A549 (cell line): ENCODE measurements around the gene IL1B. TPM values are rescaled to one million over a fixed set of nuclear protein-coding genes. Genes with fewer than 3 reads are reported as not detected.

Source experiments
- ATAC-seq, 2 experiments: fragments of 200-7000 bp in 1 of 2; fragments of >200 bp in 1 of 2; cut with Nextera tagmentation in 1 of 2; cut with Tn5 transposase in 1 of 2; 3 replicates each; pipeline versions ENCODE4 v1.8.0 to v1.9.1; 2018 to 2020; ENCODE audit warnings: mild to moderate bottlenecking in 1 of 2, moderate library complexity in 1 of 2
- CTCF ChIA-PET: fragments of 300-600 bp; sonication (Branson Sonifier 250); formaldehyde crosslinking; extraction: SDS; loops from one replicate; lab custom pipeline; 2021; ENCODE audit warnings: antibody characterized with exemption, inconsistent platforms; lab: Yijun Ruan, JAX
- POLR2A ChIA-PET: fragments of 350-600 bp; formaldehyde crosslinking; extraction: SDS; loops from one replicate; lab custom pipeline; 2021; ENCODE audit warnings: antibody characterized with exemption, inconsistent platforms; lab: Yijun Ruan, JAX
- DNase-seq, 2 experiments: peaks; one replicate each; pipeline versions ENCODE4 v3.0.0 to v3.0.0-alpha.2; 2011 to 2016; ENCODE audit warnings: low read depth in 1 of 2, low spot score in 1 of 2
- FAIRE-seq: peaks from 2 replicates; lab custom pipeline; 2011; peaks lifted over from hg19 to GRCh38; lab: Jason Lieb, UNC
- H3K27ac ChIP-seq, 2 experiments: fragments of >200 bp; sonication (Bioruptor Twin); formaldehyde crosslinking; 3 replicates each; pipeline ENCODE4 v1.5.1; 2016 to 2017
- H3K4me1 ChIP-seq: fragments of >200 bp; sonication (Bioruptor Twin); formaldehyde crosslinking; 3 replicates; pipeline ENCODE4 v1.6.1; 2016
- H3K4me2 ChIP-seq: fragments of >200 bp; sonication (Bioruptor Twin); formaldehyde crosslinking; 3 replicates; pipeline ENCODE4 v1.6.1; 2016
- H3K4me3 ChIP-seq: fragments of >200 bp; sonication (Bioruptor Twin); formaldehyde crosslinking; 3 replicates; pipeline ENCODE4 v1.5.1; 2016
- H3K9me3 ChIP-seq: fragments of >200 bp; sonication (Bioruptor Twin); formaldehyde crosslinking; 3 replicates; pipeline ENCODE4 v1.6.1; 2016
- CBX2 ChIP-seq: fragments of 200-600 bp; sonication (generic); IDR thresholded peaks from 2 replicates; pipeline ENCODE4 v1.6.1; 2016; ENCODE audit warnings: low read depth, mild to moderate bottlenecking, borderline replicate concordance
- CEBPB ChIP-seq, 2 experiments: fragments of >200 bp in 1 of 2; sonication (Bioruptor Twin) in 1 of 2; formaldehyde crosslinking in 1 of 2; IDR thresholded peaks; 2 replicates each; pipeline ENCODE4 v1.6.1; 2012 to 2016
- EHMT2 ChIP-seq: fragments of 200-600 bp; sonication (generic); IDR thresholded peaks from 2 replicates; pipeline ENCODE4 v1.6.1; 2016; ENCODE audit warnings: antibody characterized with exemption, low read depth, mild to moderate bottlenecking, moderate library complexity
- FOSL2 ChIP-seq, 2 experiments: fragments of 450-650 bp in 1 of 2; fragments of >200 bp in 1 of 2; sonication (Bioruptor Twin) in 1 of 2; formaldehyde crosslinking; IDR thresholded peaks; 2 replicates each; pipeline versions ENCODE4 v1.5.0 to v1.6.1; 2016 to 2020; ENCODE audit warnings: mild to moderate bottlenecking in 1 of 2, moderate library complexity in 1 of 2
- HEYL ChIP-seq: fragments of 250-450 bp; sonication (Bioruptor Pico); IDR thresholded peaks from 2 replicates; pipeline ENCODE4 v1.8.0; 2021; ENCODE audit warnings: mild to moderate bottlenecking, moderate library complexity
- JUN ChIP-seq, 2 experiments: fragments of >200 bp; sonication (Bioruptor Twin); formaldehyde crosslinking; IDR thresholded peaks; 2 replicates in 1 of 2; 3 replicates in 1 of 2; pipeline ENCODE4 v1.6.1; 2016 to 2017
- MAFK ChIP-seq: fragments of 450-650 bp; IDR thresholded peaks from 2 replicates; pipeline ENCODE4 v1.6.1; 2014; ENCODE audit not compliant: partially characterized antibody
- MAZ ChIP-seq: fragments of 150-350 bp; IDR thresholded peaks from 2 replicates; pipeline ENCODE4 v1.6.1; 2014; ENCODE audit warnings: antibody characterized with exemption, low read depth, low read length, borderline replicate concordance
- MYC ChIP-seq: IDR thresholded peaks from 2 replicates; pipeline ENCODE4 v1.6.1; 2012; ENCODE audit warnings: mild to moderate bottlenecking, inconsistent platforms, low read length, improper control_type of control experiment, borderline replicate concordance
- NR3C1 ChIP-seq: fragments of >200 bp; sonication (Bioruptor Twin); formaldehyde crosslinking; IDR thresholded peaks from 3 replicates; pipeline ENCODE4 v1.6.1; 2017
- PHF8 ChIP-seq: fragments of 200-600 bp; sonication (generic); IDR thresholded peaks from 2 replicates; pipeline ENCODE4 v1.6.1; 2016; ENCODE audit warnings: low read depth, mild to moderate bottlenecking, antibody characterized with exemption, moderate library complexity, borderline replicate concordance
- POLR2AphosphoS2 ChIP-seq: conservative IDR thresholded peaks from 2 replicates; pipeline ENCODE4 v1.6.1; 2012; ENCODE audit warnings: low read length, improper control_type of control experiment, inconsistent platforms
- RAD21 ChIP-seq, 2 experiments: fragments of >200 bp in 1 of 2; sonication (Bioruptor Twin) in 1 of 2; formaldehyde crosslinking in 1 of 2; IDR thresholded peaks in 1 of 2; conservative IDR thresholded peaks in 1 of 2; 2 replicates in 1 of 2; 3 replicates in 1 of 2; pipeline ENCODE4 v1.6.1; 2012 to 2018; ENCODE audit warnings: inconsistent platforms in 1 of 2
- RARB ChIP-seq: fragments of 250-450 bp; sonication (Bioruptor Pico); IDR thresholded peaks from 2 replicates; pipeline ENCODE4 v1.8.0; 2021; ENCODE audit warnings: mild to moderate bottlenecking, moderate library complexity
- TP53 ChIP-seq: fragments of 250-450 bp; sonication (Bioruptor Pico); IDR thresholded peaks from 2 replicates; pipeline ENCODE4 v1.5.0; 2021; ENCODE audit warnings: mild to moderate bottlenecking, moderate library complexity
- ZFP36 ChIP-seq: fragments of 450-650 bp; IDR thresholded peaks from 2 replicates; pipeline ENCODE4 v1.6.1; 2014; ENCODE audit warnings: borderline replicate concordance; ENCODE audit not compliant: partially characterized antibody
- WGBS: methylation state at CpG from one replicate; pipeline ENCODE4 v1.1.6; 2017; ENCODE audit errors: missing lambda C conversion rate; 5-methylcytosine and 5-hydroxymethylcytosine counted together
- polyA plus RNA-seq, 4 experiments: library from polyadenylated mRNA; depleted of rRNA in 3 of 4; stranded (reverse); fragments of >200 nt; fragmentation: RNase III in 1 of 4; extraction: RNeasy Plus Mini Kit Qiagen cat#74134 plus additional on column Dnase treatment in 1 of 4; gene quantifications; 2 replicates in 3 of 4; 3 replicates in 1 of 4; pipeline ENCODE4 v1.2.3, GENCODE V29; 2011 to 2017
- TF ChIP-seq, protein P1 (sequence below): IDR thresholded peaks from 2 replicates; pipeline ENCODE4 v1.6.1; 2012
- TF ChIP-seq, protein P2 (sequence below): fragments of 450-650 bp; IDR thresholded peaks from 2 replicates; pipeline ENCODE4 v1.6.1; 2014; ENCODE audit warnings: antibody characterized with exemption
- TF ChIP-seq, protein P3 (sequence below): fragments of 250-450 bp; sonication (Bioruptor Pico); IDR thresholded peaks from 2 replicates; pipeline ENCODE4 v1.5.0; 2021; ENCODE audit warnings: mild to moderate bottlenecking, moderate library complexity, borderline replicate concordance
- TF ChIP-seq, protein P4 (sequence below): fragments of >200 bp; sonication (Bioruptor Twin); formaldehyde crosslinking; IDR thresholded peaks from 3 replicates; pipeline ENCODE4 v1.6.1; 2016
- TF ChIP-seq, protein P5 (sequence below): fragments of >200 bp; sonication (Bioruptor Twin); formaldehyde crosslinking; IDR thresholded peaks from 3 replicates; pipeline ENCODE4 v1.5.1; 2016
- TF ChIP-seq, protein P6 (sequence below): fragments of >200 bp; sonication (Bioruptor Twin); formaldehyde crosslinking; IDR thresholded peaks from 2 replicates; pipeline ENCODE4 v1.6.1; 2016
- TF ChIP-seq, protein P7 (sequence below): fragments of 150-350 bp; IDR thresholded peaks from 2 replicates; pipeline ENCODE4 v1.6.1; 2014; ENCODE audit warnings: low read depth, mild to moderate bottlenecking, low read length

The IL1B gene
- polyA plus RNA-seq, 2 of the 4 experiments (the other 2 are of a cell fraction), result 0.54 to 0.70 TPM

DNA sequence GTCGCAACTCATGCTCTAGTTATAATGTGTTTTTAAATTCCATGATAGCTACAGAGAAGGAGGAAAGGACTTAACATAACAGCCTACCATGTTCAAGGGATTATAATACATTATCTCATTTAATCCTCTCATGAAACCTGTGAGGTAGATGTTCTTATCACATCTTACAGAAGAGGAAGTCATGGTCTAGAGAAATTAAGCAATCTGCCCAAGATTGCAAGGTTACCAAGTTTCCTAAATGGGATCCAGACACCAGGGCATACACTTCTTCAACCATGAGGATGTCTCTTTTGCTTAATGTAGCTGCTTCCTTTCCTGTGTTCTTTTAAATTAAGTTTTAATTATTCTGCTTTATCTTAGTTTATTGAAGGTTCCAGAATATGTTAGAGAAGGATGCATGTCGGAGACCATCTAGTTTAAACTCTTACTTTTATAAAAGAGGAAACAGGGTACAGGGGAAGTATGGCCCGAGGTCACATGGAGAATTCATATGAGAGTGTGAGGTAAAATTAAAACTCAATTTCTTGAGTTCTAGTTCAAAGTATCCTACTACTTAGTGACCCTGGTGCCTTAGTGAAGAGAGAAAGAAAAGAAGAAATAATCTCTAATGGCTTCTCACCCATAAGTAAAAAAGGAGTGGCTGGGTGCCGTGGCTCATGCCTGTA lies 48.7 kb downstream of the IL1B start:
- H3K9me3 ChIP-seq, result peaks cover 10% of the 10 kb centered on the region; the same call in 1 of the 3 replicates
- ATAC-seq, result no peak
- POLR2A ChIA-PET, result no interaction called here
- no peak overlapping the region for H3K4me2 ChIP-seq
- no peak for FAIRE-seq
- no peak overlapping the region for H3K27ac ChIP-seq
- no peak overlapping the region for H3K4me3 ChIP-seq
- DNase-seq, result no peak
- TF ChIP-seq, protein P1, sequence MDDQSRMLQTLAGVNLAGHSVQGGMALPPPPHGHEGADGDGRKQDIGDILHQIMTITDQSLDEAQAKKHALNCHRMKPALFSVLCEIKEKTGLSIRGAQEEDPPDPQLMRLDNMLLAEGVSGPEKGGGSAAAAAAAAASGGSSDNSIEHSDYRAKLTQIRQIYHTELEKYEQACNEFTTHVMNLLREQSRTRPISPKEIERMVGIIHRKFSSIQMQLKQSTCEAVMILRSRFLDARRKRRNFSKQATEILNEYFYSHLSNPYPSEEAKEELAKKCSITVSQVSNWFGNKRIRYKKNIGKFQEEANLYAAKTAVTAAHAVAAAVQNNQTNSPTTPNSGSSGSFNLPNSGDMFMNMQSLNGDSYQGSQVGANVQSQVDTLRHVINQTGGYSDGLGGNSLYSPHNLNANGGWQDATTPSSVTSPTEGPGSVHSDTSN, result no peak
- TF ChIP-seq, protein P2, sequence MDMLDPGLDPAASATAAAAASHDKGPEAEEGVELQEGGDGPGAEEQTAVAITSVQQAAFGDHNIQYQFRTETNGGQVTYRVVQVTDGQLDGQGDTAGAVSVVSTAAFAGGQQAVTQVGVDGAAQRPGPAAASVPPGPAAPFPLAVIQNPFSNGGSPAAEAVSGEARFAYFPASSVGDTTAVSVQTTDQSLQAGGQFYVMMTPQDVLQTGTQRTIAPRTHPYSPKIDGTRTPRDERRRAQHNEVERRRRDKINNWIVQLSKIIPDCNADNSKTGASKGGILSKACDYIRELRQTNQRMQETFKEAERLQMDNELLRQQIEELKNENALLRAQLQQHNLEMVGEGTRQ, result no peak
- TF ChIP-seq, protein P3, sequence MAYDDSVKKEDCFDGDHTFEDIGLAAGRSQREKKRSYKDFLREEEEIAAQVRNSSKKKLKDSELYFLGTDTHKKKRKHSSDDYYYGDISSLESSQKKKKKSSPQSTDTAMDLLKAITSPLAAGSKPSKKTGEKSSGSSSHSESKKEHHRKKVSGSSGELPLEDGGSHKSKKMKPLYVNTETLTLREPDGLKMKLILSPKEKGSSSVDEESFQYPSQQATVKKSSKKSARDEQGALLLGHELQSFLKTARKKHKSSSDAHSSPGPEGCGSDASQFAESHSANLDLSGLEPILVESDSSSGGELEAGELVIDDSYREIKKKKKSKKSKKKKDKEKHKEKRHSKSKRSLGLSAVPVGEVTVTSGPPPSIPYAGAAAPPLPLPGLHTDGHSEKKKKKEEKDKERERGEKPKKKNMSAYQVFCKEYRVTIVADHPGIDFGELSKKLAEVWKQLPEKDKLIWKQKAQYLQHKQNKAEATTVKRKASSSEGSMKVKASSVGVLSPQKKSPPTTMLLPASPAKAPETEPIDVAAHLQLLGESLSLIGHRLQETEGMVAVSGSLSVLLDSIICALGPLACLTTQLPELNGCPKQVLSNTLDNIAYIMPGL, result no peak
- no peak for TF ChIP-seq MAZ
- no peak for TF ChIP-seq PHF8
- no peak for TF ChIP-seq MYC
- TF ChIP-seq TP53, result no peak
- TF ChIP-seq, protein P4, sequence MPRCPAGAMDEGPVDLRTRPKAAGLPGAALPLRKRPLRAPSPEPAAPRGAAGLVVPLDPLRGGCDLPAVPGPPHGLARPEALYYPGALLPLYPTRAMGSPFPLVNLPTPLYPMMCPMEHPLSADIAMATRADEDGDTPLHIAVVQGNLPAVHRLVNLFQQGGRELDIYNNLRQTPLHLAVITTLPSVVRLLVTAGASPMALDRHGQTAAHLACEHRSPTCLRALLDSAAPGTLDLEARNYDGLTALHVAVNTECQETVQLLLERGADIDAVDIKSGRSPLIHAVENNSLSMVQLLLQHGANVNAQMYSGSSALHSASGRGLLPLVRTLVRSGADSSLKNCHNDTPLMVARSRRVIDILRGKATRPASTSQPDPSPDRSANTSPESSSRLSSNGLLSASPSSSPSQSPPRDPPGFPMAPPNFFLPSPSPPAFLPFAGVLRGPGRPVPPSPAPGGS, result no peak
- TF ChIP-seq JUN (IDR thresholded peaks at IDR 0.05), result no peak
- TF ChIP-seq, protein P5, sequence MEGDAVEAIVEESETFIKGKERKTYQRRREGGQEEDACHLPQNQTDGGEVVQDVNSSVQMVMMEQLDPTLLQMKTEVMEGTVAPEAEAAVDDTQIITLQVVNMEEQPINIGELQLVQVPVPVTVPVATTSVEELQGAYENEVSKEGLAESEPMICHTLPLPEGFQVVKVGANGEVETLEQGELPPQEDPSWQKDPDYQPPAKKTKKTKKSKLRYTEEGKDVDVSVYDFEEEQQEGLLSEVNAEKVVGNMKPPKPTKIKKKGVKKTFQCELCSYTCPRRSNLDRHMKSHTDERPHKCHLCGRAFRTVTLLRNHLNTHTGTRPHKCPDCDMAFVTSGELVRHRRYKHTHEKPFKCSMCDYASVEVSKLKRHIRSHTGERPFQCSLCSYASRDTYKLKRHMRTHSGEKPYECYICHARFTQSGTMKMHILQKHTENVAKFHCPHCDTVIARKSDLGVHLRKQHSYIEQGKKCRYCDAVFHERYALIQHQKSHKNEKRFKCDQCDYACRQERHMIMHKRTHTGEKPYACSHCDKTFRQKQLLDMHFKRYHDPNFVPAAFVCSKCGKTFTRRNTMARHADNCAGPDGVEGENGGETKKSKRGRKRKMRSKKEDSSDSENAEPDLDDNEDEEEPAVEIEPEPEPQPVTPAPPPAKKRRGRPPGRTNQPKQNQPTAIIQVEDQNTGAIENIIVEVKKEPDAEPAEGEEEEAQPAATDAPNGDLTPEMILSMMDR, result no peak
- TF ChIP-seq CEBPB (IDR thresholded peaks at IDR 0.05), result no peak
- TF ChIP-seq MAFK, result no peak
- TF ChIP-seq, protein P6, sequence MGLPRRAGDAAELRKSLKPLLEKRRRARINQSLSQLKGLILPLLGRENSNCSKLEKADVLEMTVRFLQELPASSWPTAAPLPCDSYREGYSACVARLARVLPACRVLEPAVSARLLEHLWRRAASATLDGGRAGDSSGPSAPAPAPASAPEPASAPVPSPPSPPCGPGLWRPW, result no peak
- no peak for TF ChIP-seq RAD21 (conservative IDR thresholded peaks at IDR 0.05 in 1 of 2, IDR thresholded peaks at IDR 0.05 in 1 of 2)
- TF ChIP-seq HEYL, result no peak
- TF ChIP-seq POLR2AphosphoS2, result no peak
- CTCF ChIA-PET, result interaction anchor here (0.9 to 2.2 kb wide), 4 partner anchors 38 to 131 kb away, joined by 3 to 4 read pairs (median 4); no protein-coding TSS in a partner anchor
- H3K4me1 ChIP-seq, result peaks cover 15% of the 10 kb centered on the region; the same call in 1 of the 3 replicates
- 88% methylated on average over 4 of the region's 4 CpGs for WGBS

DNA sequence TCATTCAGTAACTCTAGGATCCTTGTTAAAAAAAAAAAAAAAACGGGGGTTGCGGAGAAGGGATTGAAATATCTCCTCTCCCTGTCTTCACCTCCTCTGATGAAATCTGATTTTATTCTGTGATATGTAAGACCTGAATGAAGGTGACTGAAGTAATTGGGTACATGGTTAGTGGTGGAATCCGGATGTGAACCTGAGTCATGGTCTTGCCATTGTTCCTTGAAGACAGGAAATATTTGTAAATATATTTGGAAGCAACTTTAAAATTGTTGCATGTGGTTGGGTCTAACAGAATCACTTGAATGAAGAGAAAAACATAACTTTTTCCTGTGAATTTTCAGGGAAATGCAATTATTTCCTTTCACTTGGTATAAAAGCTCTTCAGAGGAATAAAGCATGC lies 49.3 kb downstream of the IL1B start:
- POLR2A ChIA-PET, result no interaction called here
- H3K4me2 ChIP-seq, result no peak overlapping the region
- DNase-seq (no peak), FAIRE-seq (no peak), ATAC-seq (no peak)
- WGBS, result 81% methylated on average over 3 of the region's 3 CpGs
- H3K4me3 ChIP-seq, result no peak overlapping the region
- CTCF ChIA-PET, result interaction anchor here (0.9 to 2.2 kb wide), 2 partner anchors 38 to 98 kb away, joined by 3 to 4 read pairs; no protein-coding TSS in a partner anchor
- 0 out of 3 replicates have a peak, but pooled peaks cover 4% of the 10 kb centered on the region for H3K9me3 ChIP-seq
- H3K4me1 ChIP-seq, result peaks cover 13% of the 10 kb centered on the region; the same call in 1 of the 3 replicates
- TF ChIP-seq, protein P4, result no peak
- TF ChIP-seq PHF8 (no peak), NR3C1 (no peak), ZFP36 (no peak), MAFK (no peak), HEYL (no peak), RAD21 (conservative IDR thresholded peaks at IDR 0.05 in 1 of 2, IDR thresholded peaks at IDR 0.05 in 1 of 2) (no peak), FOSL2 (IDR thresholded peaks at IDR 0.05) (no peak), FOSL2 (CRISPR knock-in tag; IDR thresholded peaks at IDR 0.05) (no peak), EHMT2 (no peak), RARB (CRISPR knock-in tag) (no peak), CBX2 (no peak)
- TF ChIP-seq, protein P7, sequence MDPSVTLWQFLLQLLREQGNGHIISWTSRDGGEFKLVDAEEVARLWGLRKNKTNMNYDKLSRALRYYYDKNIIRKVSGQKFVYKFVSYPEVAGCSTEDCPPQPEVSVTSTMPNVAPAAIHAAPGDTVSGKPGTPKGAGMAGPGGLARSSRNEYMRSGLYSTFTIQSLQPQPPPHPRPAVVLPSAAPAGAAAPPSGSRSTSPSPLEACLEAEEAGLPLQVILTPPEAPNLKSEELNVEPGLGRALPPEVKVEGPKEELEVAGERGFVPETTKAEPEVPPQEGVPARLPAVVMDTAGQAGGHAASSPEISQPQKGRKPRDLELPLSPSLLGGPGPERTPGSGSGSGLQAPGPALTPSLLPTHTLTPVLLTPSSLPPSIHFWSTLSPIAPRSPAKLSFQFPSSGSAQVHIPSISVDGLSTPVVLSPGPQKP, result no peak
- no peak overlapping the region for H3K27ac ChIP-seq
